ENCODE results near the gene CRIM1. TPM values are rescaled to one million over a fixed set of nuclear protein-coding genes. Genes with fewer than 3 reads are reported as not detected.

CRIM1 gene
- total and polyA plus RNA-seq, 2 donors (not counting 1 experiment from before 2014, with no cell fraction given): 364 to 661 TPM

DNA sequence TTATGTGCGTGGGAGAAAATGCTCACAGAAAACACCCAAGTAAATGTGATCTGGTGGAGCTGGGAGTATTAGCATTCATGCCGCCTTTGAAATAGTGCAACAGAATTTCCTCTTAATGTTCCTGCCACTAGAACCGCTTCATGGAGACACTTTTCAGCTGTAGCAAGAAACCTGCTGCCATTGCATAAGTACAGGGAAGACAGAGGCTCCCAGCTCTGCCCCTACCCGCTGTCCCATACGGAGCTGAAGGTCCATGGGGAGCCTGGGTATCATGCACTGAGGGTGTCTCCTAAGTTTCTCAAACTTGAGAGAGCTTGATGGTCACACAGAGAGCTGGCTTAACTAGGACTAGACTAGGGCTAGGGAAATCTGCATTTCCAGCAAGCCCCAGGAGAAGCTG, 49.6 kb downstream of the CRIM1 start:
- Histone ChIP-seq H3K4me1 (ENCODE audit: control insufficient read depth, extremely low read depth, insufficient read depth, low read length) (peaks cover 47% of the 10 kb centered on the region), H3K9ac (ENCODE audit: insufficient read depth, low read length) (no peak overlapping the region), H4K20me1 (ENCODE audit: control insufficient read depth, extremely low read depth, insufficient read depth, low read length) (peaks cover 3% of the 10 kb centered on the region), H3K4me2 (ENCODE audit: extremely low read depth, insufficient read depth, low read length) (no peak overlapping the region), H3K27me3 (ENCODE audit: control insufficient read depth, insufficient read depth, low read length) (no peaks in the 10 kb centered on the region), H3K9me3 (ENCODE audit: control insufficient read depth, insufficient read depth, low read depth, low read length) (no peaks in the 10 kb centered on the region), H3K4me3 (replicated peaks in 1 of 4; ENCODE audit: control extremely low read depth in 1 of 4, insufficient read depth in 1 of 4, low read depth in 3 of 4, low read length in 4 of 4) (no peak overlapping the region), H3K27ac (ENCODE audit: insufficient read depth, low read length) (peak overlapping the region; percentile 51), H2AFZ (ENCODE audit: low read length) (no peak overlapping the region), H3K36me3 (ENCODE audit: control insufficient read depth, insufficient read depth, low read length) (no peaks in the 10 kb centered on the region), H3K79me2 (ENCODE audit: control insufficient read depth, insufficient read depth, low read length) (peaks cover 94% of the 10 kb centered on the region)
- TF ChIP-seq EZH2 (IDR thresholded peaks at IDR 0.05; ENCODE audit: low read length, missing control alignments): no peak
- TF ChIP-seq, protein P1, sequence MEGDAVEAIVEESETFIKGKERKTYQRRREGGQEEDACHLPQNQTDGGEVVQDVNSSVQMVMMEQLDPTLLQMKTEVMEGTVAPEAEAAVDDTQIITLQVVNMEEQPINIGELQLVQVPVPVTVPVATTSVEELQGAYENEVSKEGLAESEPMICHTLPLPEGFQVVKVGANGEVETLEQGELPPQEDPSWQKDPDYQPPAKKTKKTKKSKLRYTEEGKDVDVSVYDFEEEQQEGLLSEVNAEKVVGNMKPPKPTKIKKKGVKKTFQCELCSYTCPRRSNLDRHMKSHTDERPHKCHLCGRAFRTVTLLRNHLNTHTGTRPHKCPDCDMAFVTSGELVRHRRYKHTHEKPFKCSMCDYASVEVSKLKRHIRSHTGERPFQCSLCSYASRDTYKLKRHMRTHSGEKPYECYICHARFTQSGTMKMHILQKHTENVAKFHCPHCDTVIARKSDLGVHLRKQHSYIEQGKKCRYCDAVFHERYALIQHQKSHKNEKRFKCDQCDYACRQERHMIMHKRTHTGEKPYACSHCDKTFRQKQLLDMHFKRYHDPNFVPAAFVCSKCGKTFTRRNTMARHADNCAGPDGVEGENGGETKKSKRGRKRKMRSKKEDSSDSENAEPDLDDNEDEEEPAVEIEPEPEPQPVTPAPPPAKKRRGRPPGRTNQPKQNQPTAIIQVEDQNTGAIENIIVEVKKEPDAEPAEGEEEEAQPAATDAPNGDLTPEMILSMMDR (conservative IDR thresholded peaks at IDR 0.05 in 1 of 2, IDR thresholded peaks at IDR 0.05 in 1 of 2; ENCODE audit: low read depth in 1 of 2, low read length in 2 of 2): no peak
- DNase-seq (ENCODE audit: low read depth in 2 of 2): no peak

DNA sequence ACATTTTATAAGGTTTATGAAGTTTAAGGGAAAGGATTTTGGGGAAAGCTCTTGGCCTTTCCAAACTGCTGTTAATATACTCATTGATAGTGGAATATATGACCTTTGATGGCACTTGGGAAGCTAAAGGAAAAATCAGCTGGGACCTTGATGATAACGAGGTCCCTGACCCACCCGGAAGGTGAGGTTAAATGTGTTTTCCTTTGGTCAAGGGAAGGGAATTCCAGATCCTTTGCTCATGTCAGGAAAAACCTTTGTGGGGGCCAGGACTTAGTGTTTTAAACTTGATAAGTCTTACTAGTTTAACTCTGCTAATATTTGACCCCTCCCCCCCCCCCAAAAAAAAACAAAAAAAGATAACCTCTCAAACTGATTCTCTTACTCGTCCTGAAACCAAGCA, 50.7 kb downstream of the CRIM1 start:
- H3K9ac ChIP-seq (ENCODE audit: insufficient read depth, low read length): no peak overlapping the region
- no peaks in the 10 kb centered on the region for H3K9me3 ChIP-seq (ENCODE audit: control insufficient read depth, insufficient read depth, low read depth, low read length)
- H4K20me1 ChIP-seq (ENCODE audit: control insufficient read depth, extremely low read depth, insufficient read depth, low read length): peaks cover 3% of the 10 kb centered on the region
- no peak overlapping the region for H3K4me3 ChIP-seq (replicated peaks in 1 of 4; ENCODE audit: control extremely low read depth in 1 of 4, insufficient read depth in 1 of 4, low read depth in 3 of 4, low read length in 4 of 4)
- no peak for DNase-seq (ENCODE audit: low read depth in 2 of 2)
- peaks cover 94% of the 10 kb centered on the region for H3K79me2 ChIP-seq (ENCODE audit: control insufficient read depth, insufficient read depth, low read length)
- TF ChIP-seq, protein P1 (conservative IDR thresholded peaks at IDR 0.05 in 1 of 2, IDR thresholded peaks at IDR 0.05 in 1 of 2; ENCODE audit: low read depth in 1 of 2, low read length in 2 of 2): no peak
- TF ChIP-seq EZH2 (IDR thresholded peaks at IDR 0.05; ENCODE audit: low read length, missing control alignments): no peak
- no peak overlapping the region for H2AFZ ChIP-seq (ENCODE audit: low read length)
- no peaks in the 10 kb centered on the region for H3K27me3 ChIP-seq (ENCODE audit: control insufficient read depth, insufficient read depth, low read length)
- H3K36me3 ChIP-seq (ENCODE audit: control insufficient read depth, insufficient read depth, low read length): no peaks in the 10 kb centered on the region
- H3K4me1 ChIP-seq (ENCODE audit: control insufficient read depth, extremely low read depth, insufficient read depth, low read length): peaks cover 51% of the 10 kb centered on the region
- peak overlapping the region; percentile 16 for H3K4me2 ChIP-seq (ENCODE audit: extremely low read depth, insufficient read depth, low read length)
- no peak overlapping the region for H3K27ac ChIP-seq (ENCODE audit: insufficient read depth, low read length)

DNA sequence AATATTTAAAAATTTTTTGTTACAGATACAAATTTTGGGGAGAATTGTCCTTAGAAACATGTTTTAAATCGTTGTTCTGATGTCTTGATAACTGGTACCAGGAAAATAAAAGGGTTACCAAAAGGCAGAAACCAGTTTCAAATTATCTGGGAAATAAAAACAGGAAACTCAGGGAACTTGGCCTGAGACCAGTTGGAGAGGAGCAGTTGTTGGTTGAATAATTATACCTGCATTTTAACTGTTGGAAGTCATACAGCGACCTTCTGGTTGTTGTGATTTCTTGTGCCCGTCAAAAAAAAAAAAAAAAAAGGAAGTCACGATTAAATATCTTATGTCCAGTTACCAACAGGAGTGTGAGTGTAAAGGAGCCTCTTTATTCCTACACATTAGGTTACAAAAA, 51.8 kb downstream of the CRIM1 start:
- TF ChIP-seq, protein P1 (conservative IDR thresholded peaks at IDR 0.05 in 1 of 2, IDR thresholded peaks at IDR 0.05 in 1 of 2; ENCODE audit: low read depth in 1 of 2, low read length in 2 of 2): no peak
- no peak for TF ChIP-seq EZH2 (IDR thresholded peaks at IDR 0.05; ENCODE audit: low read length, missing control alignments)
- no peak for DNase-seq (ENCODE audit: low read depth in 2 of 2)
- H2AFZ ChIP-seq (ENCODE audit: low read length): no peak overlapping the region
- peaks cover 45% of the 10 kb centered on the region for H3K4me1 ChIP-seq (ENCODE audit: control insufficient read depth, extremely low read depth, insufficient read depth, low read length)
- H3K27me3 ChIP-seq (ENCODE audit: control insufficient read depth, insufficient read depth, low read length): no peaks in the 10 kb centered on the region
- no peak overlapping the region for H3K4me2 ChIP-seq (ENCODE audit: extremely low read depth, insufficient read depth, low read length)
- peaks cover 94% of the 10 kb centered on the region for H3K79me2 ChIP-seq (ENCODE audit: control insufficient read depth, insufficient read depth, low read length)
- peaks cover 3% of the 10 kb centered on the region for H4K20me1 ChIP-seq (ENCODE audit: control insufficient read depth, extremely low read depth, insufficient read depth, low read length)
- H3K9ac ChIP-seq (ENCODE audit: insufficient read depth, low read length): no peak overlapping the region
- H3K4me3 ChIP-seq (replicated peaks in 1 of 4; ENCODE audit: control extremely low read depth in 1 of 4, insufficient read depth in 1 of 4, low read depth in 3 of 4, low read length in 4 of 4): no peak overlapping the region
- no peaks in the 10 kb centered on the region for H3K9me3 ChIP-seq (ENCODE audit: control insufficient read depth, insufficient read depth, low read depth, low read length)
- no peaks in the 10 kb centered on the region for H3K36me3 ChIP-seq (ENCODE audit: control insufficient read depth, insufficient read depth, low read length)
- H3K27ac ChIP-seq (ENCODE audit: insufficient read depth, low read length): peak overlapping the region; percentile 63

Measured in fibroblast of lung (primary cell).